Endothelial cell of umbilical vein (primary cell): Measurements from ENCODE around the gene MAGI1. TPM values are rescaled to one million over a fixed set of nuclear protein-coding genes. Genes with fewer than 3 reads are reported as not detected.

Experiments used
- BruUV-seq: library from RNA; stranded (reverse); fragments of 400-500 nt; replicated peaks from 2 replicates; lab custom pipeline; 2021; lab: Mats Ljungman, UMichigan
- CTCF ChIA-PET: fragments of 300-600, 350-600 bp; sonication (Branson Sonifier 250); formaldehyde crosslinking; loops from one replicate; lab custom pipeline; 2021; ENCODE audit warnings: antibody characterized with exemption, inconsistent platforms; lab: Charles Lee
- POLR2A ChIA-PET: fragments of 300-600, 350-600 bp; sonication (Branson Sonifier 250); formaldehyde crosslinking; loops from one replicate; lab custom pipeline; 2021; ENCODE audit warnings: antibody characterized with exemption, inconsistent platforms; lab: Charles Lee
- DNase-seq: peaks from one replicate; pipeline ENCODE4 v3.0.0-alpha.2; 2011; ENCODE audit warnings: low read depth, low spot score
- FAIRE-seq: peaks from 2 replicates; lab custom pipeline; 2011; peaks lifted over from hg19 to GRCh38; lab: Jason Lieb, UNC
- H2AFZ ChIP-seq: 2 replicates; pipeline ENCODE4 v1.6.0; 2012; ENCODE audit warnings: low read depth, low read length, control low read depth, inconsistent platforms
- H3K27ac ChIP-seq: 2 replicates; pipeline ENCODE4 v1.5.1; 2011; ENCODE audit warnings: low read depth, mild to moderate bottlenecking, control low read depth, low read length, moderate library complexity; ENCODE audit not compliant: insufficient read depth
- H3K27me3 ChIP-seq, 2 experiments: 2 replicates each; pipeline versions ENCODE4 v1.6.0 to v1.6.1; 2011; ENCODE audit warnings: low read length in 2 of 2, mixed read lengths in 1 of 2; ENCODE audit not compliant: control insufficient read depth in 2 of 2, insufficient read depth in 2 of 2
- H3K36me3 ChIP-seq, 2 experiments: 2 replicates in 1 of 2; 3 replicates in 1 of 2; pipeline ENCODE4 v1.5.1; 2011; ENCODE audit warnings: low read length in 2 of 2, mild to moderate bottlenecking in 1 of 2, moderate library complexity in 1 of 2; ENCODE audit not compliant: control insufficient read depth in 2 of 2, insufficient read depth in 2 of 2; ENCODE audit errors: extremely low read depth in 1 of 2
- H3K4me1 ChIP-seq: 3 replicates; pipeline ENCODE4 v1.5.1; 2011; ENCODE audit warnings: mild to moderate bottlenecking, low read length; ENCODE audit not compliant: control insufficient read depth, insufficient read depth; ENCODE audit errors: extremely low read depth
- H3K4me2 ChIP-seq: 2 replicates; pipeline ENCODE4 v1.6.1; 2011; ENCODE audit warnings: low read length, control low read depth, mixed read lengths; ENCODE audit not compliant: insufficient read depth
- H3K4me3 ChIP-seq, 3 experiments: fragments of 200-600 bp in 1 of 3; sonication (generic), shearing (Covaris generic) in 1 of 3; replicated peaks in 1 of 3; 2 replicates each; pipeline ENCODE4 v1.5.1; 2011 to 2016; ENCODE audit warnings: control low read depth in 3 of 3, low read length in 3 of 3, mild to moderate bottlenecking in 2 of 3, inconsistent platforms in 1 of 3, low read depth in 1 of 3, moderate library complexity in 1 of 3; ENCODE audit not compliant: insufficient read depth in 1 of 3
- H3K79me2 ChIP-seq: 2 replicates; pipeline ENCODE4 v1.6.0; 2012; ENCODE audit warnings: low read length, inconsistent platforms; ENCODE audit not compliant: control insufficient read depth, insufficient read depth
- H3K9ac ChIP-seq: replicated peaks from 2 replicates; pipeline ENCODE3; 2011; ENCODE audit warnings: low read length, control low read depth; ENCODE audit not compliant: insufficient read depth; ENCODE audit errors: extremely low read depth
- H3K9me1 ChIP-seq: replicated peaks from 3 replicates; pipeline ENCODE4 v1.6.0; 2011; ENCODE audit warnings: mild to moderate bottlenecking, low read length; ENCODE audit not compliant: control insufficient read depth, insufficient read depth; ENCODE audit errors: extremely low read depth
- H3K9me3 ChIP-seq: replicated peaks from 2 replicates; pipeline ENCODE4 v1.5.1; 2012; ENCODE audit warnings: low read length, inconsistent platforms; ENCODE audit not compliant: control insufficient read depth, insufficient read depth
- H4K20me1 ChIP-seq: replicated peaks from 2 replicates; pipeline ENCODE3; 2011; ENCODE audit warnings: mild to moderate bottlenecking, low read length; ENCODE audit not compliant: control insufficient read depth, insufficient read depth; ENCODE audit errors: extremely low read depth
- EZH2 ChIP-seq: IDR thresholded peaks from 2 replicates; pipeline ENCODE4 v1.6.1; 2012; ENCODE audit warnings: borderline replicate concordance, low read depth, mild to moderate bottlenecking, moderate library complexity, low read length, inconsistent platforms; ENCODE audit not compliant: severe bottlenecking
- GATA2 ChIP-seq: IDR thresholded peaks from 2 replicates; pipeline ENCODE4 v1.7.0; 2011; ENCODE audit warnings: low read depth, mild to moderate bottlenecking, moderate library complexity, mixed read lengths, low read length; ENCODE audit not compliant: insufficient read length, insufficient read depth
- JUN ChIP-seq: IDR thresholded peaks from 2 replicates; pipeline ENCODE4 v1.6.1; 2011; ENCODE audit warnings: borderline replicate concordance, low read depth; ENCODE audit not compliant: insufficient read length, insufficient read depth
- MYC ChIP-seq: IDR thresholded peaks from one replicate; pipeline ENCODE4 v1.6.1; 2011; ENCODE audit warnings: mild to moderate bottlenecking, low read depth, low read length
- POLR2AphosphoS5 ChIP-seq: IDR thresholded peaks from 2 replicates; pipeline ENCODE4 v1.6.1; 2012; ENCODE audit warnings: low read depth, mild to moderate bottlenecking, control low read depth, low read length, moderate library complexity; ENCODE audit not compliant: insufficient read depth
- dilution Hi-C: fragments of 300-500 bp; cut with MboI; formaldehyde crosslinking; loops from one replicate; pipeline ENCODE4 v1.15.0; 2019; ENCODE audit warnings: low sequenced_read_pairs; ENCODE audit not compliant: extremely low pct_ligation_motif_present
- intact Hi-C: fragments of 100-400 bp; cut with micrococcal nuclease; formaldehyde crosslinking; loops from one replicate; pipeline ENCODE4 v1.10.0; 2022
- polyA plus RNA-seq, 4 experiments: library from polyadenylated mRNA; depleted of rRNA in 3 of 4; stranded (reverse) in 3 of 4; unstranded in 1 of 4; fragments of >200 nt; gene quantifications; 2 replicates each; pipeline versions ENCODE4 v1.2.1 to v1.2.3, GENCODE V29; 2011 to 2012; ENCODE audit warnings: missing spikeins in 1 of 4
- total RNA-seq: library from RNA; stranded (reverse); gene quantifications from 2 replicates; pipeline ENCODE4 v1.2.3, GENCODE V29; 2021
- TF ChIP-seq, protein P1 (sequence below), 2 donors: IDR thresholded peaks; 1 replicate in 1 of 2; 2 replicates in 1 of 2; pipeline ENCODE4 v1.5.1; 2011; ENCODE audit warnings: low read length in 2 of 2, mild to moderate bottlenecking in 2 of 2, moderate library complexity in 2 of 2, control low read depth in 1 of 2, inconsistent platforms in 1 of 2, low read depth in 1 of 2; ENCODE audit not compliant: insufficient read depth in 1 of 2; ENCODE audit errors: extremely low read depth in 1 of 2
- TF ChIP-seq, protein P2 (sequence below): IDR thresholded peaks from 2 replicates; pipeline ENCODE4 v1.6.1; 2011; ENCODE audit not compliant: insufficient read depth, insufficient read length

MAGI1 gene
- total and polyA plus RNA-seq, 2 donors (not counting 3 experiments of a cell fraction or from before 2014, with no cell fraction given) = 10.1 to 47.9 TPM

DNA sequence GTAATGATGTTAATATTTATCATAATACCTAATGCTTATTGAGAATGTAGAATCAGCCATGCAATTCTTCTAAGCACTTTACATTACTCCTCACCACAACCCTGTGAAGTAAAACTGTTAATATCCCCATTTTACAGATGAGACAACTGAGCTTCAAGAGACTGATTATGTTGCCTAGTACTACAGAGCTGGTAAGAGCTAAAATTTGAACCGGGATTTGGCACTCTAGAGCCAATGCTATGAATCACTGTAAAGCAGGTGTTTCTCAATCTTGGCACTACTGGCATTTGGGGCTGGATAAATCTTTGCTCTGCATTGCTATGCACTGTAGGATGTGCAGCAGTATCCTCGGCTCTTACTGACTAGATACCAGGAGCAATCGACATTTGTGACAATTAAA, 367.7 kb downstream of the MAGI1 start:
- FAIRE-seq = no peak
- no peak overlapping the region for H3K9ac ChIP-seq
- BruUV-seq = no TSS peak
- H3K9me3 ChIP-seq = no peaks in the 10 kb centered on the region
- H3K79me2 ChIP-seq = no peaks in the 10 kb centered on the region
- ChIA-PET POLR2A (no interaction called here), CTCF (interaction anchor here (1.6 to 6.6 kb wide), 2 partner anchors 101 to 232 kb away, joined by 3 to 65 read pairs; no protein-coding TSS in a partner anchor)
- no peaks in the 10 kb centered on the region for H3K27me3 ChIP-seq
- TF ChIP-seq, protein P1, sequence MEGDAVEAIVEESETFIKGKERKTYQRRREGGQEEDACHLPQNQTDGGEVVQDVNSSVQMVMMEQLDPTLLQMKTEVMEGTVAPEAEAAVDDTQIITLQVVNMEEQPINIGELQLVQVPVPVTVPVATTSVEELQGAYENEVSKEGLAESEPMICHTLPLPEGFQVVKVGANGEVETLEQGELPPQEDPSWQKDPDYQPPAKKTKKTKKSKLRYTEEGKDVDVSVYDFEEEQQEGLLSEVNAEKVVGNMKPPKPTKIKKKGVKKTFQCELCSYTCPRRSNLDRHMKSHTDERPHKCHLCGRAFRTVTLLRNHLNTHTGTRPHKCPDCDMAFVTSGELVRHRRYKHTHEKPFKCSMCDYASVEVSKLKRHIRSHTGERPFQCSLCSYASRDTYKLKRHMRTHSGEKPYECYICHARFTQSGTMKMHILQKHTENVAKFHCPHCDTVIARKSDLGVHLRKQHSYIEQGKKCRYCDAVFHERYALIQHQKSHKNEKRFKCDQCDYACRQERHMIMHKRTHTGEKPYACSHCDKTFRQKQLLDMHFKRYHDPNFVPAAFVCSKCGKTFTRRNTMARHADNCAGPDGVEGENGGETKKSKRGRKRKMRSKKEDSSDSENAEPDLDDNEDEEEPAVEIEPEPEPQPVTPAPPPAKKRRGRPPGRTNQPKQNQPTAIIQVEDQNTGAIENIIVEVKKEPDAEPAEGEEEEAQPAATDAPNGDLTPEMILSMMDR (IDR thresholded peaks at IDR 0.05; ENCODE audit: extremely low read depth in 1 of 2, insufficient read depth in 1 of 2, low read depth in 1 of 2, low read length in 2 of 2) = no peak
- TF ChIP-seq POLR2AphosphoS5 = no peak
- TF ChIP-seq JUN = no peak
- no peak for TF ChIP-seq EZH2
- TF ChIP-seq, protein P2, sequence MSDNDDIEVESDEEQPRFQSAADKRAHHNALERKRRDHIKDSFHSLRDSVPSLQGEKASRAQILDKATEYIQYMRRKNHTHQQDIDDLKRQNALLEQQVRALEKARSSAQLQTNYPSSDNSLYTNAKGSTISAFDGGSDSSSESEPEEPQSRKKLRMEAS = no peak
- TF ChIP-seq GATA2 = no peak
- no peak for TF ChIP-seq MYC
- H4K20me1 ChIP-seq = peaks cover 5% of the 10 kb centered on the region
- intact Hi-C loops = loop anchor here (5.0 kb wide), 2 partner anchors 61 to 329 kb away; no protein-coding TSS in a partner anchor
- no peak overlapping the region for H3K4me2 ChIP-seq
- dilution Hi-C loops = no loop called here
- no peaks in the 10 kb centered on the region for H3K9me1 ChIP-seq
- H2AFZ ChIP-seq = no peak overlapping the region
- H3K36me3 ChIP-seq = no peaks in the 10 kb centered on the region
- no peak for DNase-seq
- H3K4me3 ChIP-seq = no peak overlapping the region
- H3K4me1 ChIP-seq = no peaks in the 10 kb centered on the region
- H3K27ac ChIP-seq = no peak overlapping the region
